ENCODE results near the gene PRKCA.
A peak's percentile ranks its signal among the peaks of the same experiment; 100 is the strongest.
"Not testable (repeated sequence)": the region's sequence is repeated elsewhere in the genome, so short reads cannot be mapped to it uniquely, and the experiment has no call there.

The PRKCA gene

GRCh38 chr17:66716236-66717026, 414.0 kb downstream of the PRKCA start:
- no peak for DNase-seq (ENCODE audit: low read depth)

GRCh38 chr17:66717641-66718058, 415.2 kb downstream of the PRKCA start:
- no peak for DNase-seq (ENCODE audit: low read depth)
- H3K4me3 ChIP-seq (ENCODE audit: low read depth, low read length), result no peak overlapping the region
- TF ChIP-seq CTCF (IDR thresholded peaks at IDR 0.05; ENCODE audit: control insufficient read depth, extremely low read depth, insufficient read depth), result no peak

More at GRCh38 chr17:66716236-66717026, 414.0 kb downstream of the PRKCA start:
- TF ChIP-seq CTCF (IDR thresholded peaks at IDR 0.05; ENCODE audit: control insufficient read depth, extremely low read depth, insufficient read depth), result no peak
- H3K4me3 ChIP-seq (ENCODE audit: low read depth, low read length), result no peak overlapping the region

- H3K4me3 ChIP-seq (ENCODE audit: low read depth, low read length), result no peak overlapping the region
- TF ChIP-seq CTCF (IDR thresholded peaks at IDR 0.05; ENCODE audit: control insufficient read depth, extremely low read depth, insufficient read depth), result no peak
- no peak for DNase-seq (ENCODE audit: low read depth)
Observed at GRCh38 chr17:66720027-66720426, 417.6 kb downstream of the PRKCA start.

- no peak for DNase-seq (ENCODE audit: low read depth)
- TF ChIP-seq CTCF (IDR thresholded peaks at IDR 0.05; ENCODE audit: control insufficient read depth, extremely low read depth, insufficient read depth), result no peak
- H3K4me3 ChIP-seq (ENCODE audit: low read depth, low read length), result no peak overlapping the region
Observed at GRCh38 chr17:66720567-66720966, 418.2 kb downstream of the PRKCA start.

GRCh38 chr17:66722341-66722740, 419.9 kb downstream of the PRKCA start:
- DNase-seq (ENCODE audit: low read depth), result no peak
- no peak for TF ChIP-seq CTCF (IDR thresholded peaks at IDR 0.05; ENCODE audit: control insufficient read depth, extremely low read depth, insufficient read depth)
- H3K4me3 ChIP-seq (ENCODE audit: low read depth, low read length), result no peak overlapping the region

- DNase-seq (ENCODE audit: low read depth), result peak; percentile 63
Observed at GRCh38 chr17:66724581-66725341, 422.3 kb downstream of the PRKCA start.

GRCh38 chr17:66725438-66725837, 423.0 kb downstream of the PRKCA start:
- DNase-seq (ENCODE audit: low read depth); H3K4me3 ChIP-seq (ENCODE audit: low read depth, low read length): not testable (repeated sequence)

More at GRCh38 chr17:66724581-66725341, 422.3 kb downstream of the PRKCA start:
- TF ChIP-seq CTCF (IDR thresholded peaks at IDR 0.05; ENCODE audit: control insufficient read depth, extremely low read depth, insufficient read depth), result no peak
- peak overlapping the region; percentile 14 for H3K4me3 ChIP-seq (ENCODE audit: low read depth, low read length)
